ENCODE results near the gene CTSE. TPM values are rescaled to one million over a fixed set of nuclear protein-coding genes. Genes with fewer than 3 reads are reported as not detected.

Gene CTSE
- total RNA-seq, 2 donors from 2014 or later: 0.15 to 0.42 TPM

DNA sequence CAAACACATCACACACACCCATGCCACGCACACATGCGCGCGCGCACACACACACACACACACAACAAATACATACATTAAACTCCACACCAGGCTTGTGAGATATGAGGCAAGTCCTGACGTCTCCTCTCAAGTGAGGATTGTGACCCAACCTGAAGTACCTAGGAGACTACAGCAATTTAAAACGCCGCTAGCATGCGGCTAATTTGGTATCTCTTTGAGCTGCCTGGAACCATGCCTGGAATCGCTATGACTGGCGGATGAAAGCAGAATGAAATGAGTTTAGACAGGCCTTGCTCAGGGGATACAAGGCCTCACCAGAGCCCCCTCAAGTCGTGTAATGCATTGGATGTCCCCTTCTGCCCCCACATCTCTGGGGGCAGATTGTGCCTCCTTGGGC is 18.9 kb downstream of the CTSE start:
- Histone ChIP-seq H3K4me1 (ENCODE audit: control insufficient read depth, insufficient read depth, low read length) (no peaks in the 10 kb centered on the region), H3K4me3 (ENCODE audit: low read length) (no peak overlapping the region), H3K9me3 (ENCODE audit: control insufficient read depth, low read length) (no peaks in the 10 kb centered on the region), H3K27me3 (ENCODE audit: control insufficient read depth, insufficient read depth, low read length, poor library complexity, severe bottlenecking) (no peaks in the 10 kb centered on the region), H3K9ac (ENCODE audit: extremely low read depth, low read length, poor library complexity, severe bottlenecking) (no peak overlapping the region), H3K27ac (ENCODE audit: low read depth, low read length) (no peak overlapping the region), H3K36me3 (ENCODE audit: control insufficient read depth, insufficient read depth, low read length) (no peaks in the 10 kb centered on the region)
- TF ChIP-seq, protein P1, sequence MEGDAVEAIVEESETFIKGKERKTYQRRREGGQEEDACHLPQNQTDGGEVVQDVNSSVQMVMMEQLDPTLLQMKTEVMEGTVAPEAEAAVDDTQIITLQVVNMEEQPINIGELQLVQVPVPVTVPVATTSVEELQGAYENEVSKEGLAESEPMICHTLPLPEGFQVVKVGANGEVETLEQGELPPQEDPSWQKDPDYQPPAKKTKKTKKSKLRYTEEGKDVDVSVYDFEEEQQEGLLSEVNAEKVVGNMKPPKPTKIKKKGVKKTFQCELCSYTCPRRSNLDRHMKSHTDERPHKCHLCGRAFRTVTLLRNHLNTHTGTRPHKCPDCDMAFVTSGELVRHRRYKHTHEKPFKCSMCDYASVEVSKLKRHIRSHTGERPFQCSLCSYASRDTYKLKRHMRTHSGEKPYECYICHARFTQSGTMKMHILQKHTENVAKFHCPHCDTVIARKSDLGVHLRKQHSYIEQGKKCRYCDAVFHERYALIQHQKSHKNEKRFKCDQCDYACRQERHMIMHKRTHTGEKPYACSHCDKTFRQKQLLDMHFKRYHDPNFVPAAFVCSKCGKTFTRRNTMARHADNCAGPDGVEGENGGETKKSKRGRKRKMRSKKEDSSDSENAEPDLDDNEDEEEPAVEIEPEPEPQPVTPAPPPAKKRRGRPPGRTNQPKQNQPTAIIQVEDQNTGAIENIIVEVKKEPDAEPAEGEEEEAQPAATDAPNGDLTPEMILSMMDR (conservative IDR thresholded peaks at IDR 0.05): no peak
- H3K4me1 Mint-ChIP-seq: no peaks in the 10 kb centered on the region
- DNase-seq: peak; percentile 29
- no peaks in the 10 kb centered on the region for H3K9me3 Mint-ChIP-seq
- H3K27me3 Mint-ChIP-seq (ENCODE audit: insufficient read depth): no peaks in the 10 kb centered on the region
- no peaks in the 10 kb centered on the region for H3K36me3 Mint-ChIP-seq (ENCODE audit: low read depth)
- WGBS, 2 experiments (ENCODE audit: insufficient coverage in 1 of 2, insufficient read length in 1 of 2): 91 to 92% methylated on average over 8 to 12 of the region's 12 CpGs
- H3K27ac Mint-ChIP-seq: no peak overlapping the region
- H3K4me3 Mint-ChIP-seq: no peak overlapping the region

GRCh38 chr1:206003854-206004800 is 19.6 kb downstream of the CTSE start:
- no peak overlapping the region for H3K4me3 ChIP-seq (ENCODE audit: low read length)
- H3K9me3 Mint-ChIP-seq: no peaks in the 10 kb centered on the region
- no peaks in the 10 kb centered on the region for H3K4me1 Mint-ChIP-seq
- peak; percentile 30 for DNase-seq
- H3K27me3 ChIP-seq (ENCODE audit: control insufficient read depth, insufficient read depth, low read length, poor library complexity, severe bottlenecking): no peaks in the 10 kb centered on the region
- H3K9me3 ChIP-seq (ENCODE audit: control insufficient read depth, low read length): no peaks in the 10 kb centered on the region
- no peaks in the 10 kb centered on the region for H3K36me3 ChIP-seq (ENCODE audit: control insufficient read depth, insufficient read depth, low read length)
- no peaks in the 10 kb centered on the region for H3K4me1 ChIP-seq (ENCODE audit: control insufficient read depth, insufficient read depth, low read length)
- H3K27ac Mint-ChIP-seq: no peak overlapping the region
- 82 to 92% methylated on average over 2 to 7 of the region's 7 CpGs for WGBS, 2 experiments (ENCODE audit: insufficient coverage in 1 of 2, insufficient read length in 1 of 2)
- no peaks in the 10 kb centered on the region for H3K36me3 Mint-ChIP-seq (ENCODE audit: low read depth)
- H3K27me3 Mint-ChIP-seq (ENCODE audit: insufficient read depth): no peaks in the 10 kb centered on the region
- H3K4me3 Mint-ChIP-seq: no peak overlapping the region
- TF ChIP-seq, protein P1 (conservative IDR thresholded peaks at IDR 0.05): no peak
- H3K27ac ChIP-seq (ENCODE audit: low read depth, low read length): no peak overlapping the region
- no peak overlapping the region for H3K9ac ChIP-seq (ENCODE audit: extremely low read depth, low read length, poor library complexity, severe bottlenecking)

DNA sequence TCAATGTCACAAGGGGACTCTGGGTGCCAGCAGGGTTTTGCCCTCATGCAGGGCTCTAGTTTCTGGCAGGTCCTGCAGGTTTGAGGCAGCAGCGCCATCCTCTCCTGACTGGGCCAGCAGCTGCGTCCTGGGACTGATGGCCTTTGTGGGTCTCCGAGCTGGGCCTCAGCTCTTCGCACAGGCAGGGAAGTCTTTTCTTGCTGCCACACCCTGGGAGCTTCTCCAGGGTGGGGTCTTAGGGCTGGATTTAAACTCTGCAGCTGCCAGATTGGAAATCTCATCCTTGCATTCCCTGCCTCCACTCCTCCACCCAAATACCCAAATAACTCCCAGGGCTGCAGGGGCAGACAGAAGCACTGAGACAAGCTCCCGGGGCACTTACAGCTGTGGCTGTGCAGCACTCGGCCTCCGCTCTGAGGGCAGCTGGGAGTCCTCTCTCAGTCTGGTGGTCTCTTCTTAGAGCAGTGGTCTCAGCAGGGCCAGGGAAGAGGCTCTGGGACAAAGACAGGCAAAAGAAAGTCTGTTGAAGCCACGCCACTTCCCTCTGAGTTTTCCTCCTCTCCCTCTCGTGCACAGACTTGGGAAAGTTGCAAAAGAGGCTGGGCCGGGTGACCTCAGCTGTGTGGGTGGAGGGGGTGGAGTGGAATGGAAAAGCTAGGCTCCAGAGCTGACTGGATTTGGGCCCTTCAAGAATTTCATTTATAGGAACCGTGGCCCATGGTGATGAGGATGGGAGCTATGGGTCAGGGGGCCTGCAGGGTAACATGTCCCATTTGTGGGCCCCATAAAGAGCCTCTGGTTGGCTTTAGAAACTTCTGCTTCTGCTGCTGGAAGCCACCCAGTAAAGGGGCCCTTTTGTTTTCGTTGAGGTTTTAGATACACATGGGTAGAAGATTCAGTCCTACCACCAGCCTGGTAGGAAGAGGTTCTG is 20.6 kb downstream of the CTSE start, which contains the start of gene RAB7B:
Gene RAB7B (minus strand): TSS at position 525 of the 931 bp plus-strand sequence. CDS start 9,260 bp downstream, outside the sequence.
- H3K27me3 Mint-ChIP-seq (ENCODE audit: insufficient read depth): peaks cover 2% of the 10 kb centered on the region
- no peaks in the 10 kb centered on the region for H3K4me1 ChIP-seq (ENCODE audit: control insufficient read depth, insufficient read depth, low read length)
- H3K9me3 Mint-ChIP-seq: no peaks in the 10 kb centered on the region
- 85 to 87% methylated on average over 8 to 12 of the region's 12 CpGs for WGBS, 2 experiments (ENCODE audit: insufficient coverage in 1 of 2, insufficient read length in 1 of 2)
- no peaks in the 10 kb centered on the region for H3K9me3 ChIP-seq (ENCODE audit: control insufficient read depth, low read length)
- H3K27me3 ChIP-seq (ENCODE audit: control insufficient read depth, insufficient read depth, low read length, poor library complexity, severe bottlenecking): no peaks in the 10 kb centered on the region
- peaks cover 4% of the 10 kb centered on the region for H3K4me1 Mint-ChIP-seq
- no peaks in the 10 kb centered on the region for H3K36me3 ChIP-seq (ENCODE audit: control insufficient read depth, insufficient read depth, low read length)
- H3K4me3 Mint-ChIP-seq: no peak within 1 kb of the TSS
- TF ChIP-seq, protein P1 (conservative IDR thresholded peaks at IDR 0.05): no peak
- no peaks in the 10 kb centered on the region for H3K36me3 Mint-ChIP-seq (ENCODE audit: low read depth)
- no peak within 1 kb of the TSS for H3K4me3 ChIP-seq (ENCODE audit: low read length)
- no peak within 1 kb of the TSS for H3K27ac ChIP-seq (ENCODE audit: low read depth, low read length)
- no peak within 1 kb of the TSS for H3K27ac Mint-ChIP-seq
- DNase-seq: peak; percentile 54
- no peak within 1 kb of the TSS for H3K9ac ChIP-seq (ENCODE audit: extremely low read depth, low read length, poor library complexity, severe bottlenecking)
